H1 (cell line): ENCODE measurements around the gene CHST2. TPM values are rescaled to one million over a fixed set of nuclear protein-coding genes. Genes with fewer than 3 reads are reported as not detected.

Experiments
- CTCF ChIA-PET: fragments of 300-600 bp; sonication (Branson Sonifier 250); formaldehyde crosslinking; loops from one replicate; lab custom pipeline; 2021; ENCODE audit not compliant: partially characterized antibody; lab: Charles Lee
- POLR2A ChIA-PET: fragments of 300-600 bp; sonication (Branson Sonifier 250); formaldehyde crosslinking; loops from one replicate; lab custom pipeline; 2021; ENCODE audit warnings: inconsistent platforms; ENCODE audit not compliant: partially characterized antibody; lab: Charles Lee
- DNase-seq, 2 experiments: peaks; one replicate each; pipeline versions ENCODE4 v3.0.0 to v3.0.0-alpha.2; 2010 to 2022; ENCODE audit warnings: low spot score in 2 of 2, low read depth in 1 of 2, mixed read lengths in 1 of 2
- FAIRE-seq: peaks from 2 replicates; lab custom pipeline; 2011; peaks lifted over from hg19 to GRCh38; lab: Jason Lieb, UNC
- H2AFZ ChIP-seq: 2 replicates; pipeline ENCODE4 v1.8.1; 2012; ENCODE audit warnings: low read length, inconsistent platforms
- H2AK5ac ChIP-seq: 2 replicates; pipeline ENCODE4 v1.6.1; 2013; ENCODE audit warnings: low read depth, low read length
- H2BK120ac ChIP-seq: replicated peaks from 2 replicates; pipeline ENCODE3; 2013; ENCODE audit warnings: low read depth, low read length, inconsistent platforms
- H2BK12ac ChIP-seq: 2 replicates; pipeline ENCODE4 v1.6.1; 2013; ENCODE audit warnings: low read depth, low read length
- H2BK15ac ChIP-seq: 2 replicates; pipeline ENCODE4 v1.6.1; 2013; ENCODE audit warnings: low read length
- H2BK20ac ChIP-seq: 2 replicates; pipeline ENCODE4 v1.6.1; 2013; ENCODE audit warnings: low read length
- H2BK5ac ChIP-seq: 2 replicates; pipeline ENCODE4 v1.6.1; 2013; ENCODE audit warnings: low read depth, low read length
- H3K14ac ChIP-seq: 2 replicates; pipeline ENCODE4 v1.6.1; 2013; ENCODE audit warnings: inconsistent platforms; ENCODE audit not compliant: insufficient read length
- H3K18ac ChIP-seq: 2 replicates; pipeline ENCODE4 v1.6.1; 2013; ENCODE audit warnings: low read length; ENCODE audit errors: extremely low read depth
- H3K23ac ChIP-seq: 2 replicates; pipeline ENCODE4 v1.6.1; 2013; ENCODE audit warnings: inconsistent platforms; ENCODE audit not compliant: insufficient read length
- H3K23me2 ChIP-seq: 2 replicates; pipeline ENCODE4 v1.6.1; 2013; ENCODE audit warnings: low read depth, low read length
- H3K27ac ChIP-seq: 2 replicates; pipeline ENCODE4 v1.6.1; 2011; ENCODE audit warnings: low read depth, low read length, inconsistent platforms
- H3K27me3 ChIP-seq, 4 experiments: replicated peaks in 1 of 4; 1 replicate in 1 of 4; 2 replicates in 3 of 4; pipeline versions ENCODE4 v1.6.1 to v1.8.1; 2011 to 2013; ENCODE audit warnings: low read length in 3 of 4, mild to moderate bottlenecking in 3 of 4, inconsistent platforms in 2 of 4, mixed read lengths in 2 of 4, moderate library complexity in 1 of 4; ENCODE audit not compliant: control insufficient read depth in 3 of 4, insufficient read depth in 3 of 4; ENCODE audit errors: extremely low read depth in 1 of 4
- H3K36me3 ChIP-seq, 4 experiments: 2 replicates each; pipeline versions ENCODE4 v1.6.1 to v1.8.1; 2011 to 2013; ENCODE audit warnings: mild to moderate bottlenecking in 4 of 4, low read length in 3 of 4, moderate library complexity in 2 of 4, control low read depth in 1 of 4, inconsistent platforms in 1 of 4; ENCODE audit not compliant: insufficient read depth in 4 of 4, control insufficient read depth in 2 of 4
- H3K4ac ChIP-seq: replicated peaks from 2 replicates; pipeline ENCODE3; 2013; ENCODE audit warnings: low read length, low read depth, mixed read lengths, inconsistent platforms; ENCODE audit not compliant: insufficient read length
- H3K4me1 ChIP-seq, 4 experiments: replicated peaks in 1 of 4; 1 replicate in 1 of 4; 2 replicates in 3 of 4; pipeline versions ENCODE4 v1.6.1 to v1.8.1; 2011 to 2013; ENCODE audit warnings: low read length in 3 of 4, inconsistent platforms in 2 of 4, mixed read lengths in 1 of 4; ENCODE audit not compliant: insufficient read depth in 4 of 4, control insufficient read depth in 3 of 4
- H3K4me2 ChIP-seq, 2 experiments: 2 replicates each; pipeline versions ENCODE4 v1.6.1 to v1.8.1; 2011 to 2013; ENCODE audit warnings: low read depth in 2 of 2, low read length in 2 of 2, control low read depth in 1 of 2, inconsistent platforms in 1 of 2, mild to moderate bottlenecking in 1 of 2; ENCODE audit not compliant: insufficient read depth in 1 of 2
- H3K4me3 ChIP-seq, 4 experiments: fragments of 200-600, 300-600 bp in 1 of 4; sonication (generic), shearing (Covaris generic), sonication (Bioruptor Twin) in 1 of 4; 2 replicates each; pipeline versions ENCODE4 v1.5.1 to v1.8.1; 2011 to 2016; ENCODE audit warnings: low read length in 4 of 4, low read depth in 3 of 4, control low read depth in 2 of 4, inconsistent platforms in 2 of 4, mild to moderate bottlenecking in 2 of 4, mixed read lengths in 1 of 4, moderate library complexity in 1 of 4; ENCODE audit not compliant: insufficient read depth in 2 of 4; ENCODE audit errors: extremely low read depth in 1 of 4
- H3K56ac ChIP-seq: replicated peaks from 2 replicates; pipeline ENCODE3; 2013; ENCODE audit warnings: low read depth, mild to moderate bottlenecking, mixed read lengths, low read length, inconsistent platforms; ENCODE audit not compliant: insufficient read length
- H3K79me1 ChIP-seq: 2 replicates; pipeline ENCODE4 v1.6.1; 2013; ENCODE audit warnings: low read depth, low read length, control low read depth
- H3K79me2 ChIP-seq, 2 experiments: 2 replicates each; pipeline versions ENCODE4 v1.6.1 to v1.8.1; 2012 to 2013; ENCODE audit warnings: low read length in 2 of 2, mild to moderate bottlenecking in 2 of 2, inconsistent platforms in 1 of 2; ENCODE audit not compliant: insufficient read depth in 2 of 2, control insufficient read depth in 1 of 2
- H3K9ac ChIP-seq, 4 experiments: replicated peaks in 1 of 4; 1 replicate in 1 of 4; 2 replicates in 3 of 4; pipeline versions ENCODE4 v1.6.1 to v1.8.1; 2011 to 2013; ENCODE audit warnings: low read depth in 3 of 4, low read length in 3 of 4, control low read depth in 2 of 4, mild to moderate bottlenecking in 2 of 4, moderate library complexity in 2 of 4, inconsistent platforms in 1 of 4; ENCODE audit errors: extremely low read depth in 1 of 4
- H3K9me3 ChIP-seq, 2 experiments: 2 replicates each; pipeline versions ENCODE4 v1.6.1 to v1.8.1; 2012 to 2013; ENCODE audit warnings: mild to moderate bottlenecking in 2 of 2, moderate library complexity in 2 of 2, control low read depth in 1 of 2, inconsistent platforms in 1 of 2, low read depth in 1 of 2, low read length in 1 of 2, mixed read lengths in 1 of 2; ENCODE audit not compliant: insufficient read depth in 2 of 2
- H4K20me1 ChIP-seq, 2 experiments: replicated peaks in 1 of 2; 2 replicates each; pipeline versions ENCODE3 to v1.8.1; 2011 to 2013; ENCODE audit warnings: inconsistent platforms in 2 of 2, low read length in 2 of 2, mild to moderate bottlenecking in 1 of 2; ENCODE audit not compliant: insufficient read depth in 2 of 2, control insufficient read depth in 1 of 2
- H4K5ac ChIP-seq: 2 replicates; pipeline ENCODE4 v1.6.1; 2013; ENCODE audit warnings: low read length, low read depth, mixed read lengths, inconsistent platforms; ENCODE audit not compliant: insufficient read length
- H4K8ac ChIP-seq: 2 replicates; pipeline ENCODE4 v1.8.0; 2013; ENCODE audit warnings: mild to moderate bottlenecking, moderate library complexity, low read length, inconsistent platforms; ENCODE audit not compliant: insufficient read depth; ENCODE audit errors: extremely low read depth
- H4K91ac ChIP-seq: replicated peaks from 2 replicates; pipeline ENCODE3; 2013; ENCODE audit warnings: low read length, mixed read lengths, inconsistent platforms; ENCODE audit not compliant: insufficient read length
- BRCA1 ChIP-seq: IDR thresholded peaks from 2 replicates; pipeline ENCODE4 v1.6.1; 2012; ENCODE audit warnings: low read depth, low read length, improper control_type of control experiment
- NANOG ChIP-seq: IDR thresholded peaks from 2 replicates; pipeline ENCODE4 v1.6.1; 2011; ENCODE audit warnings: low read length, low read depth, mild to moderate bottlenecking, inconsistent platforms; ENCODE audit not compliant: insufficient read depth, poor library complexity, severe bottlenecking
- POU5F1 ChIP-seq: IDR thresholded peaks from 2 replicates; pipeline ENCODE4 v1.6.1; 2011; ENCODE audit warnings: low read depth, mild to moderate bottlenecking, low read length, moderate library complexity
- SIX5 ChIP-seq: IDR thresholded peaks from 2 replicates; pipeline ENCODE4 v1.6.1; 2011; ENCODE audit warnings: mild to moderate bottlenecking, low read depth, low read length
- WGBS, 2 experiments: shearing (Covaris generic) in 1 of 2; methylation state at CpG; one replicate each; pipeline versions ENCODE4 v1.1.6 to v1.1.7; 2013 to 2015; ENCODE audit warnings: low lambda C conversion rate in 2 of 2, mixed read lengths in 2 of 2, inconsistent platforms in 1 of 2, low coverage in 1 of 2, missing lambda C conversion rate in 1 of 2; ENCODE audit not compliant: insufficient replicate concordance in 2 of 2, insufficient coverage in 1 of 2, insufficient read length in 1 of 2; ENCODE audit errors: extremely low coverage in 1 of 2, missing lambda C conversion rate in 1 of 2; 5-methylcytosine and 5-hydroxymethylcytosine counted together
- polyA plus RNA-seq, 7 experiments: library from polyadenylated mRNA; depleted of rRNA in 3 of 7; stranded (reverse) in 5 of 7; unstranded in 2 of 7; fragments of >200 nt in 5 of 7; fragments of 200-250 nt in 2 of 7; gene quantifications; 1 replicate in 5 of 7; 2 replicates in 1 of 7; 4 replicates in 1 of 7; pipeline versions ENCODE4 v1.2.1 to v1.2.3, GENCODE V29; 2011 to 2013; ENCODE audit warnings: missing spikeins in 2 of 7, mixed read lengths in 2 of 7
- total RNA-seq: library from RNA; stranded (reverse); fragmentation: NEBNext Ultra II Directional; extraction: Animal tissue kit (Norgen Biotek cat#: 25700); gene quantifications from 2 replicates; pipeline ENCODE4 v1.2.1, GENCODE V29; 2021

The CHST2 gene
- total and polyA plus RNA-seq, 2 of the 8 experiments (the other 6 are each of a cell fraction or from before 2014, with no cell fraction given), result 3.2 to 15.1 TPM

DNA sequence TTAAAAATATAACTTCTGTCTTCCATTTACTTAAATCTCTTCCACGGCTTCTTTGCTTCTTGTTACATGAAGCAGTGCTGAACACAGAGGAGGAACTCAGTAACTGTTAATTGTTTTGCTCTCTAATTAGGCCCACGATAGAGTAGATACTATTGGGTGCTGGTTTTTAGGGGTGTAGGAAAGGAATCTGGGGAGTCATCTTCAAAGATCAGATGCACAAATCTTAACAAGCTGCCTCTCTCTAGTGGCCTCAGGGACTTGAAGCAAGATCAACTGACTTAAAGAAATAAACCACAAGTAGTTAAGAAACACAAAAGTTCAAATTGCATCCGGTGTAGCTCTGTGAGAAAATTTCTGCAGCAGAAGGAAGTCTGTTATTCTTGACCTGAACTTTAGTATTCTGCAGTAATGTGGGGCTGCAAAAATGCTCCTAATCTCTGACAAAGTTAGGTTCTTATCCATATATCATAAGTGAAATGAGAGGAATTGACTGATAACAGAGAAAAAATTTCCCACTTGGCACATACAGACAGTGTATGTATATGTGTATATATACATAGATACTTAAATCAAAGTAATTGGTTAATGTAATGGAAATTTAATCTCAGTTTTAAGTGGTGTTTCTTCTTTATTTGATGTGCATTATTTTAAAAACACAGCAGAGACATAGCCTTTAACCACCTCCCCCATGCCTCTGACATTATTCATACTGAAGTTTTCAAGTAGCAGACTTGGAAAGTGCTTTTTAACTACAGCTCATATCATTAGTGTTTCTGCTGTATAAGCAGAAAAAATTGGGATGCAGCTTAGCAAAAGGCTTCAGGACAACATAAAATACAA, 51.8 kb downstream of the CHST2 start:
- Histone ChIP-seq H2AK5ac (no peak overlapping the region), H4K20me1 (no peaks in the 10 kb centered on the region), H3K14ac (no peak overlapping the region), H4K8ac (no peak overlapping the region), H2BK20ac (no peak overlapping the region), H4K5ac (no peak overlapping the region), H3K23me2 (no peaks in the 10 kb centered on the region), H2BK12ac (no peak overlapping the region), H3K56ac (no peak overlapping the region), H3K18ac (no peak overlapping the region), H3K27me3 (peaks cover 0 to 1% (median 0%) of the 10 kb centered on the region in 4 experiments; a peak in 1 of 7 replicates), H3K4me1 (no peaks in the 10 kb centered on the region), H3K36me3 (no peaks in the 10 kb centered on the region), H3K79me1 (no peaks in the 10 kb centered on the region), H2BK5ac (no peak overlapping the region), H2BK15ac (no peak overlapping the region), H3K4me3 (no peak overlapping the region), H3K9me3 (peaks cover 0 to 8% of the 10 kb centered on the region in 2 experiments; a peak in 2 of 4 replicates), H3K23ac (no peak overlapping the region), H2AFZ (no peak overlapping the region), H3K4ac (no peak overlapping the region), H4K91ac (no peak overlapping the region), H3K4me2 (no peak overlapping the region), H3K79me2 (no peaks in the 10 kb centered on the region), H3K27ac (no peak overlapping the region), H3K9ac (no peak overlapping the region), H2BK120ac (no peak overlapping the region)
- 85% methylated on average over 3 of the region's 3 CpGs; no CpG with 5 or more reads in 1 of the 2 experiments for WGBS, 2 experiments
- ChIA-PET CTCF (no interaction called here), POLR2A (no interaction called here)
- no peak for TF ChIP-seq POU5F1
- TF ChIP-seq BRCA1, result no peak
- TF ChIP-seq SIX5, result no peak
- TF ChIP-seq NANOG, result no peak
- DNase-seq (no peak), FAIRE-seq (no peak)
